K562 (cell line): Measurements from ENCODE around the gene CEP170. TPM values are rescaled to one million over a fixed set of nuclear protein-coding genes. Genes with fewer than 3 reads are reported as not detected.

Experiments used
- ATF7 ChIP-seq: fragments of 450-650 bp; IDR thresholded peaks from 2 replicates; pipeline ENCODE4 v1.7.1; 2014; ENCODE audit warnings: mild to moderate bottlenecking, moderate library complexity
- HDAC6 ChIP-seq: IDR thresholded peaks from 2 replicates; pipeline ENCODE4 v1.6.1; 2012; ENCODE audit warnings: low read depth, mild to moderate bottlenecking, control low read depth, inconsistent platforms, low read length, moderate library complexity
- JUN ChIP-seq, 2 experiments: sonication (generic) in 1 of 2; formaldehyde crosslinking in 1 of 2; IDR thresholded peaks; 2 replicates each; pipeline versions ENCODE4 v1.6.1 to v1.8.0; 2012 to 2022; ENCODE audit warnings: borderline replicate concordance in 2 of 2, mild to moderate bottlenecking in 2 of 2, improper control_type of control experiment in 1 of 2, low read depth in 1 of 2, low read length in 1 of 2, missing genetic modification reagents in 1 of 2
- MXI1 ChIP-seq: IDR thresholded peaks from 2 replicates; pipeline ENCODE4 v1.6.1; 2011; ENCODE audit warnings: low read depth, mild to moderate bottlenecking, improper control_type of control experiment, low read length
- NUFIP1 ChIP-seq: fragments of 450-650 bp; IDR thresholded peaks from 2 replicates; pipeline ENCODE4 v1.6.1; 2018; ENCODE audit not compliant: partially characterized antibody
- POLR2H ChIP-seq: IDR thresholded peaks from 2 replicates; pipeline ENCODE4 v1.6.1; 2016; ENCODE audit warnings: missing genetic modification characterization, low read depth, mild to moderate bottlenecking, control low read depth, missing compliant biosample characterization, moderate library complexity
- RHOXF2B ChIP-seq: fragments of 250-450 bp; sonication (Bioruptor Pico); conservative IDR thresholded peaks from 2 replicates; pipeline ENCODE4 v1.5.1; 2021
- ZFP1 ChIP-seq: fragments of 450-650 bp; formaldehyde crosslinking; IDR thresholded peaks from 2 replicates; pipeline ENCODE4 v1.4.0; 2020; ENCODE audit warnings: mild to moderate bottlenecking, mixed read lengths
- ZFPM2 ChIP-seq: fragments of 250-450 bp; sonication (Bioruptor Pico); IDR thresholded peaks from 2 replicates; pipeline ENCODE4 v1.5.1; 2022; ENCODE audit warnings: mild to moderate bottlenecking
- polyA plus RNA-seq, 8 experiments: library from polyadenylated mRNA; depleted of rRNA in 4 of 8; stranded (reverse) in 5 of 8; unstranded in 3 of 8; fragments of >200 nt; fragmentation: Nextera tagmentation in 2 of 8; fragmentation: Illumina TruSeq in 1 of 8; extraction: Ambion mirVana in 2 of 8; extraction: Trizol in 1 of 8; gene quantifications; 2 replicates each; pipeline versions ENCODE4 v1.2.1 to v1.2.3, GENCODE V29; 2011 to 2014; ENCODE audit warnings: inconsistent platforms in 1 of 8, missing spikeins in 1 of 8
- total RNA-seq, 7 experiments: library from RNA; depleted of rRNA in 6 of 7; stranded (reverse); fragments of >200 nt in 6 of 7; fragmentation: Illumina TruSeq in 2 of 7; extraction: Trizol in 2 of 7; gene quantifications; 2 replicates each; pipeline versions ENCODE4 v1.2.1 to v1.2.3, GENCODE V29; 2011 to 2021; ENCODE audit warnings: low replicate concordance in 1 of 7
- TF ChIP-seq, protein P1 (sequence below): fragments of 250-450 bp; sonication (Bioruptor Pico); IDR thresholded peaks from 2 replicates; pipeline ENCODE4 v1.5.0; 2021
- TF ChIP-seq, protein P2 (sequence below): sonication (generic); formaldehyde crosslinking; IDR thresholded peaks from 2 replicates; pipeline ENCODE4 v1.8.0; 2022; ENCODE audit warnings: missing genetic modification reagents, mild to moderate bottlenecking, borderline replicate concordance
- TF ChIP-seq, protein P3 (sequence below), 2 experiments: fragments of 450-650 bp in 1 of 2; sonication (generic) in 1 of 2; formaldehyde crosslinking in 1 of 2; IDR thresholded peaks; 2 replicates each; pipeline versions ENCODE4 v1.7.1 to v1.9.0; 2016 to 2022; ENCODE audit warnings: inconsistent platforms in 1 of 2, mild to moderate bottlenecking in 1 of 2, missing genetic modification reagents in 1 of 2

Gene CEP170
- total and polyA plus RNA-seq, 9 of the 15 experiments (the other 6 are each of a cell fraction or from before 2014, with no cell fraction given) = 22.6 to 110 (median 68.5) TPM

DNA sequence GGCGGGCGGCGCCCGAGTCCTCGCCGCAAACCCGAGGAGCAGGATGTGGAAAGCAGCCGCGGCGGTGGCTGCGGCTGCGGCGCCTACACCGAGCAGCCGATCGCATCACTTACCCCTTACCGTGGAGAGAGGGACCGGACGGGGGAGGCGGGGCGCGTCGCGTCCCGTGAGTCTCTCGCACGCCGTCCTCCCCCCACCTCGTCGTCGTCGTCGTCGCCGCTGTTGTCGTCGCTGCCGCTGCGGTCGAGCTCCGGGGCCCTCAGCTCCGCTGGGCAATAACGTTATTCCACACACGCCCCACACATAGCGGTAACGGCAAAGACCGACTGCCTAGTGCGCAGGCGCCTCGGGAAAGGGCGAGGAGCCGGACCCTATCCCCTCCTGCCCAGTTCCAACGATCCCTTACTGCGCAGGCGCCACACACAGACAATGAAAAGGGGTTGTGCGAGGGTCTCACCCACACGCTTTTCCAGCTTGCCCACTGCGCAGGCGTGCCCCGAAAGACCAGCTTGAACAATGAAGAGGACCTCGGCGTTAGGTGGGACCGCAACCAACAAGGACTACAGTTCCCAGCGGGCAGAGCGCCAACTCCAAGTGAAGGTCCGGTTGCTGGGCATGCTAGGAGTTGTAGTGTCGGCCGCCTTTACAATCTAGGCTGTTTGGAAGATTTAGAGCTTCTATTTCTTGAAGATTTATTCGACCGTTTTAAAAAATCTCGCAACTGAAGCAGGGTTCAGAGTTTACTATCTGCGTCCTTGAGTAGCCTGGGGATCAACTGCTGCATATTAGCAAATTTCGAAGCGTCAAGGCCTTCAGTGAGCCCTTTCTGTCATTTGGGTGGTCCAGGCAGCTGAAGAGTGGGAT, at the start of gene CEP170 (continued):
- peak; percentile 31 for TF ChIP-seq MXI1
- no peak for TF ChIP-seq ZFPM2 (CRISPR knock-in tag)
- TF ChIP-seq, protein P1, sequence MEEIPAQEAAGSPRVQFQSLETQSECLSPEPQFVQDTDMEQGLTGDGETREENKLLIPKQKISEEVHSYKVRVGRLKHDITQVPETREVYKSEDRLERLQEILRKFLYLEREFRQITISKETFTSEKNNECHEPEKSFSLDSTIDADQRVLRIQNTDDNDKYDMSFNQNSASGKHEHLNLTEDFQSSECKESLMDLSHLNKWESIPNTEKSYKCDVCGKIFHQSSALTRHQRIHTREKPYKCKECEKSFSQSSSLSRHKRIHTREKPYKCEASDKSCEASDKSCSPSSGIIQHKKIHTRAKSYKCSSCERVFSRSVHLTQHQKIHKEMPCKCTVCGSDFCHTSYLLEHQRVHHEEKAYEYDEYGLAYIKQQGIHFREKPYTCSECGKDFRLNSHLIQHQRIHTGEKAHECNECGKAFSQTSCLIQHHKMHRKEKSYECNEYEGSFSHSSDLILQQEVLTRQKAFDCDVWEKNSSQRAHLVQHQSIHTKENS = no peak
- 0 out of 2 replicates have a peak, but pooled peaks have one; percentile 23 for TF ChIP-seq JUN (IDR thresholded peaks at IDR 0.05; ENCODE audit: borderline replicate concordance, low read depth, low read length)
- TF ChIP-seq JUN (CRISPR knock-in tag; IDR thresholded peaks at IDR 0.05; ENCODE audit: borderline replicate concordance) = no peak; the same call in 1 of the 2 replicates
- TF ChIP-seq, protein P2, sequence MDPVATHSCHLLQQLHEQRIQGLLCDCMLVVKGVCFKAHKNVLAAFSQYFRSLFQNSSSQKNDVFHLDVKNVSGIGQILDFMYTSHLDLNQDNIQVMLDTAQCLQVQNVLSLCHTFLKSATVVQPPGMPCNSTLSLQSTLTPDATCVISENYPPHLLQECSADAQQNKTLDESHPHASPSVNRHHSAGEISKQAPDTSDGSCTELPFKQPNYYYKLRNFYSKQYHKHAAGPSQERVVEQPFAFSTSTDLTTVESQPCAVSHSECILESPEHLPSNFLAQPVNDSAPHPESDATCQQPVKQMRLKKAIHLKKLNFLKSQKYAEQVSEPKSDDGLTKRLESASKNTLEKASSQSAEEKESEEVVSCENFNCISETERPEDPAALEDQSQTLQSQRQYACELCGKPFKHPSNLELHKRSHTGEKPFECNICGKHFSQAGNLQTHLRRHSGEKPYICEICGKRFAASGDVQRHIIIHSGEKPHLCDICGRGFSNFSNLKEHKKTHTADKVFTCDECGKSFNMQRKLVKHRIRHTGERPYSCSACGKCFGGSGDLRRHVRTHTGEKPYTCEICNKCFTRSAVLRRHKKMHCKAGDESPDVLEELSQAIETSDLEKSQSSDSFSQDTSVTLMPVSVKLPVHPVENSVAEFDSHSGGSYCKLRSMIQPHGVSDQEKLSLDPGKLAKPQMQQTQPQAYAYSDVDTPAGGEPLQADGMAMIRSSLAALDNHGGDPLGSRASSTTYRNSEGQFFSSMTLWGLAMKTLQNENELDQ (CRISPR knock-in tag) = 0 out of 2 replicates have a peak, but pooled peaks have one; percentile 24
- no peak for TF ChIP-seq NUFIP1
- no peak for TF ChIP-seq HDAC6
- no peak for TF ChIP-seq RHOXF2B (CRISPR knock-in tag)
- TF ChIP-seq POLR2H = 0 out of 2 replicates have a peak, but pooled peaks have one; percentile 2
- no peak for TF ChIP-seq ZFP1 (CRISPR knock-in tag)
- TF ChIP-seq, protein P3, sequence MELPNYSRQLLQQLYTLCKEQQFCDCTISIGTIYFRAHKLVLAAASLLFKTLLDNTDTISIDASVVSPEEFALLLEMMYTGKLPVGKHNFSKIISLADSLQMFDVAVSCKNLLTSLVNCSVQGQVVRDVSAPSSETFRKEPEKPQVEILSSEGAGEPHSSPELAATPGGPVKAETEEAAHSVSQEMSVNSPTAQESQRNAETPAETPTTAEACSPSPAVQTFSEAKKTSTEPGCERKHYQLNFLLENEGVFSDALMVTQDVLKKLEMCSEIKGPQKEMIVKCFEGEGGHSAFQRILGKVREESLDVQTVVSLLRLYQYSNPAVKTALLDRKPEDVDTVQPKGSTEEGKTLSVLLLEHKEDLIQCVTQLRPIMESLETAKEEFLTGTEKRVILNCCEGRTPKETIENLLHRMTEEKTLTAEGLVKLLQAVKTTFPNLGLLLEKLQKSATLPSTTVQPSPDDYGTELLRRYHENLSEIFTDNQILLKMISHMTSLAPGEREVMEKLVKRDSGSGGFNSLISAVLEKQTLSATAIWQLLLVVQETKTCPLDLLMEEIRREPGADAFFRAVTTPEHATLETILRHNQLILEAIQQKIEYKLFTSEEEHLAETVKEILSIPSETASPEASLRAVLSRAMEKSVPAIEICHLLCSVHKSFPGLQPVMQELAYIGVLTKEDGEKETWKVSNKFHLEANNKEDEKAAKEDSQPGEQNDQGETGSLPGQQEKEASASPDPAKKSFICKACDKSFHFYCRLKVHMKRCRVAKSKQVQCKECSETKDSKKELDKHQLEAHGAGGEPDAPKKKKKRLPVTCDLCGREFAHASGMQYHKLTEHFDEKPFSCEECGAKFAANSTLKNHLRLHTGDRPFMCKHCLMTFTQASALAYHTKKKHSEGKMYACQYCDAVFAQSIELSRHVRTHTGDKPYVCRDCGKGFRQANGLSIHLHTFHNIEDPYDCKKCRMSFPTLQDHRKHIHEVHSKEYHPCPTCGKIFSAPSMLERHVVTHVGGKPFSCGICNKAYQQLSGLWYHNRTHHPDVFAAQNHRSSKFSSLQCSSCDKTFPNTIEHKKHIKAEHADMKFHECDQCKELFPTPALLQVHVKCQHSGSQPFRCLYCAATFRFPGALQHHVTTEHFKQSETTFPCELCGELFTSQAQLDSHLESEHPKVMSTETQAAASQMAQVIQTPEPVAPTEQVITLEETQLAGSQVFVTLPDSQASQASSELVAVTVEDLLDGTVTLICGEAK (IDR thresholded peaks at IDR 0.05) = peak; percentile 92
- TF ChIP-seq, protein P3 (CRISPR knock-in tag; IDR thresholded peaks at IDR 0.05) = no peak
- peak; percentile 58 for TF ChIP-seq ATF7
